Adrenal gland (tissue), 12 donors: ENCODE measurements around the gene ELOA. TPM values are rescaled to one million over a fixed set of nuclear protein-coding genes. Genes with fewer than 3 reads are reported as not detected.

Experiments
- DNase-seq, 7 donors: peaks; one replicate each; pipeline ENCODE4 v3.0.0-alpha.2; 2019 to 2020
- H3K27ac ChIP-seq, 5 donors: fragments of 200-600 bp; sonication (generic) in 4 of 5; 1 replicate in 3 of 5; 2 replicates in 2 of 5; pipeline versions ENCODE4 v1.5.1 to v1.8.0; 2016 to 2020; ENCODE audit warnings: mild to moderate bottlenecking in 1 of 5
- H3K27me3 ChIP-seq: fragments of 200-600 bp; 2 replicates; pipeline ENCODE4 v1.8.0; 2021
- H3K36me3 ChIP-seq, 2 donors: fragments of 200-600 bp; replicated peaks in 1 of 2; 1 replicate in 1 of 2; 2 replicates in 1 of 2; pipeline versions ENCODE4 v1.5.1 to v1.8.0; 2018 to 2022
- H3K4me1 ChIP-seq, 2 donors: fragments of 200-600 bp; replicated peaks in 1 of 2; 1 replicate in 1 of 2; 2 replicates in 1 of 2; pipeline versions ENCODE4 v1.5.1 to v1.8.0; 2018 to 2021
- H3K4me3 ChIP-seq, 4 donors: fragments of 200-600 bp; sonication (generic) in 3 of 4; one replicate each; pipeline ENCODE4 v1.5.1; 2016 to 2018
- H3K9me3 ChIP-seq, 3 donors: fragments of 200-600 bp; sonication (generic) in 1 of 3; replicated peaks in 1 of 3; 1 replicate in 2 of 3; 2 replicates in 1 of 3; pipeline versions ENCODE4 v1.5.1 to v1.8.0; 2016 to 2021
- POLR2A ChIP-seq, 2 donors: fragments of 450-650 bp; IDR thresholded peaks; one replicate each; pipeline ENCODE4 v1.6.1; 2017; ENCODE audit warnings: antibody characterized with exemption in 2 of 2, mild to moderate bottlenecking in 2 of 2, moderate library complexity in 1 of 2
- WGBS, 4 donors: extraction: QIAGEN DNeasy Blood & Tissue Kit in 2 of 4; methylation state at CpG; one replicate each; pipeline versions ENCODE4 v1.1.5 to v1.1.7; 2013 to 2017; 5-methylcytosine and 5-hydroxymethylcytosine counted together
- intact Hi-C, 2 donors: fragments of 100-400 bp; cut with DNase I; formaldehyde crosslinking; loops; one replicate each; pipeline versions ENCODE4 v1.14.1 to v1.15.0; 2022 to 2023
- polyA plus RNA-seq, 3 donors: library from polyadenylated mRNA; stranded (reverse); fragments of 200-250 nt in 2 of 3; fragments of 350-450 nt in 1 of 3; fragmentation: Illumina TruSeq in 1 of 3; extraction: RNeasy Lipid Tissue Mini Kit (QIAGEN cat#74804) in 1 of 3; gene quantifications; one replicate each; pipeline ENCODE4 v1.2.3, GENCODE V29; 2013 to 2014
- total RNA-seq, 9 donors: library from RNA; depleted of rRNA in 4 of 9; stranded (reverse); fragments of >200 nt in 4 of 9; fragments of 120-200 nt in 1 of 9; fragmentation: NEBNext Ultra II Directional in 1 of 9; extraction: Animal tissue kit (Norgen Biotek cat#: 25700) in 1 of 9; gene quantifications; one replicate each; pipeline versions ENCODE4 v1.1.0 to v1.2.4, GENCODE V29; 2013 to 2023
- TF ChIP-seq, protein P1 (sequence below), 6 experiments: fragments of 450-650 bp in 4 of 6; fragments of 200-600 bp in 2 of 6; sonication (generic) in 1 of 6; IDR thresholded peaks; 1 replicate in 5 of 6; 2 replicates in 1 of 6; pipeline versions ENCODE4 v1.5.1 to v1.8.0; 2016 to 2021; ENCODE audit warnings: antibody characterized with exemption in 6 of 6, mild to moderate bottlenecking in 2 of 6, moderate library complexity in 1 of 6
- donor health status: healthy with polysubstance abuse.
- donor health status: Bipolar disorder and iron deficiency.
- donor health status: DM: yes; HTN: yes; CAD: no.
- donor health status: DM: no; HTN: no; CAD: no.
- donor health status: DM: no; HTN: no; CAD: no.
- donor health status: DM: yes; HTN: yes; CAD: no.

The ELOA gene
- total and polyA plus RNA-seq, 12 donors, result 11.5 to 44.7 (median 30.9) TPM

DNA sequence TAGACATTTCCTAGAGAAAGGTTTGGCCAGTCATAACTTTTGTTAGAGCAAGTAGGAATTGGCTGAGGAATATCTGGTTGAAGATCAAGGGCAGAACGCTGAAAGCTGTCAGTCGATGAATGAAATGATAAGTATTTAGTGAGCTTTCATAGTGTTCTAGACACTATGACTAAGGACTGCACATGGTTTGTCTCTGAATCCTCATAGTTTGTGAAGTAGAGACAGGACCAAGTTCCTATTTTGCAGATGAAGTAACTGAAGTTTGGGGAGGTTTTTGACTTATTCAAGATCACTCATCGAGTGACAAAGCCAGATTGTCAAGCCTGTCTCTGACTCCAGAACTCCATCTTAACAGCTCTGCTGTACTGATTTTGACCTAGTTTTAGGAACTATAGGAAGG is 4.7 kb downstream of the ELOA start:
- intact Hi-C loops, result no loop called here

DNA sequence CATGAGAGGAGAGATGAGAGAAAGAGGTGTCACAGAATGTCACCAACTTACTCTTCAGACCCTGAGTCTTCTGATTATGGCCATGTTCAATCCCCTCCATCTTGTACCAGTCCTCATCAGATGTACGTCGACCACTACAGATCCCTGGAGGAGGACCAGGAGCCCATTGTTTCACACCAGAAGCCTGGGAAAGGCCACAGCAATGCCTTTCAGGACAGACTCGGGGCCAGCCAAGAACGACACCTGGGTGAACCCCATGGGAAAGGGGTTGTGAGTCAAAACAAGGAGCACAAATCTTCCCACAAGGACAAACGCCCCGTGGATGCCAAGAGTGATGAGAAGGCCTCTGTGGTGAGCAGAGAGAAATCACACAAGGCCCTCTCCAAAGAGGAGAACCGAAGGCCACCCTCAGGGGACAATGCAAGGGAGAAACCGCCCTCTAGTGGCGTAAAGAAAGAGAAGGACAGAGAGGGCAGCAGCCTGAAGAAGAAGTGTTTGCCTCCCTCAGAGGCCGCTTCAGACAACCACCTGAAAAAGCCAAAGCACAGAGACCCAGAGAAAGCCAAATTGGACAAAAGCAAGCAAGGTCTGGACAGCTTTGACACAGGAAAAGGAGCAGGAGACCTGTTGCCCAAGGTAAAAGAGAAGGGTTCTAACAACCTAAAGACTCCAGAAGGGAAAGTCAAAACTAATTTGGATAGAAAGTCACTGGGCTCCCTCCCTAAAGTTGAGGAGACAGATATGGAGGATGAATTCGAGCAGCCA is 8.0 kb downstream of the ELOA start:
- TF ChIP-seq POLR2A (IDR thresholded peaks at IDR 0.05), result no peak
- TF ChIP-seq, protein P1, sequence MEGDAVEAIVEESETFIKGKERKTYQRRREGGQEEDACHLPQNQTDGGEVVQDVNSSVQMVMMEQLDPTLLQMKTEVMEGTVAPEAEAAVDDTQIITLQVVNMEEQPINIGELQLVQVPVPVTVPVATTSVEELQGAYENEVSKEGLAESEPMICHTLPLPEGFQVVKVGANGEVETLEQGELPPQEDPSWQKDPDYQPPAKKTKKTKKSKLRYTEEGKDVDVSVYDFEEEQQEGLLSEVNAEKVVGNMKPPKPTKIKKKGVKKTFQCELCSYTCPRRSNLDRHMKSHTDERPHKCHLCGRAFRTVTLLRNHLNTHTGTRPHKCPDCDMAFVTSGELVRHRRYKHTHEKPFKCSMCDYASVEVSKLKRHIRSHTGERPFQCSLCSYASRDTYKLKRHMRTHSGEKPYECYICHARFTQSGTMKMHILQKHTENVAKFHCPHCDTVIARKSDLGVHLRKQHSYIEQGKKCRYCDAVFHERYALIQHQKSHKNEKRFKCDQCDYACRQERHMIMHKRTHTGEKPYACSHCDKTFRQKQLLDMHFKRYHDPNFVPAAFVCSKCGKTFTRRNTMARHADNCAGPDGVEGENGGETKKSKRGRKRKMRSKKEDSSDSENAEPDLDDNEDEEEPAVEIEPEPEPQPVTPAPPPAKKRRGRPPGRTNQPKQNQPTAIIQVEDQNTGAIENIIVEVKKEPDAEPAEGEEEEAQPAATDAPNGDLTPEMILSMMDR (IDR thresholded peaks at IDR 0.05), result peak; percentile 46 to 74 (median 64)
- Histone ChIP-seq H3K9me3 (no peaks in the 10 kb centered on the region), H3K4me1 (peaks cover 0 to 29% of the 10 kb centered on the region in 2 donors), H3K27ac (peak overlapping the region in 2 of 5 donors; percentile 39 to 65), H3K4me3 (no peak overlapping the region), H3K36me3 (peaks cover 0 to 71% of the 10 kb centered on the region in 2 donors), H3K27me3 (no peaks in the 10 kb centered on the region)
- peak; percentile 69 to 92 (median 84) for DNase-seq
- WGBS, 4 donors, result 22 to 45% (median 39%) methylated on average over 11 of the region's 11 CpGs
- intact Hi-C loops, result loop anchor here in 1 of 2 donors (10.0 kb wide), 1 partner anchor 56 kb away; the partner anchor contains the start of gene RPL11

More for the DNA sequence above, 4.7 kb downstream of the ELOA start:
- H3K36me3 ChIP-seq, result peaks cover 0 to 38% of the 10 kb centered on the region in 2 donors
- no peak overlapping the region for H3K27ac ChIP-seq
- no peak overlapping the region for H3K4me3 ChIP-seq
- TF ChIP-seq, protein P1 (IDR thresholded peaks at IDR 0.05), result no peak
- no peak for TF ChIP-seq POLR2A (IDR thresholded peaks at IDR 0.05)
- H3K4me1 ChIP-seq, result peaks cover 11 to 41% of the 10 kb centered on the region in 2 donors
- no peaks in the 10 kb centered on the region for H3K9me3 ChIP-seq
- no peaks in the 10 kb centered on the region for H3K27me3 ChIP-seq
- no peak for DNase-seq
- 45 to 59% (median 48%) methylated on average over 3 of the region's 3 CpGs for WGBS, 4 donors

DNA sequence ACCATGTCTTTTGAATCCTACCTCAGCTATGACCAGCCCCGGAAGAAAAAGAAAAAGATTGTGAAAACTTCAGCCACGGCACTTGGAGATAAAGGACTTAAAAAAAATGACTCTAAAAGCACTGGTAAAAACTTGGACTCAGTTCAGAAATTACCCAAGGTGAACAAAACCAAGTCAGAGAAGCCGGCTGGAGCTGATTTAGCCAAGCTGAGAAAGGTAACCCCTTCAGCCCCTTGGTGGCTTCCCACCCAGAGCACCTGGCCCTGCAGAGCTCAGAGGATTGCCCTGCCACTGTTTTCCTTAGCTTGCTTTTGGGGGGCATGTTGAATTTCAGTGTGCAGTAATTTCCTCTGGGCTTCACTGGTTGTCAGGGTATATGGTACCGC is 8.5 kb downstream of the ELOA start:
- H3K27ac ChIP-seq, result peak overlapping the region in 2 of 5 donors; percentile 33 to 39
- no peaks in the 10 kb centered on the region for H3K9me3 ChIP-seq
- peaks cover 0 to 76% of the 10 kb centered on the region in 2 donors for H3K36me3 ChIP-seq
- H3K27me3 ChIP-seq, result no peaks in the 10 kb centered on the region
- peak in 1 of 7 donors; percentile 8 for DNase-seq
- WGBS, 4 donors, result 53 to 62% (median 61%) methylated on average over 4 of the region's 4 CpGs
- no peak overlapping the region for H3K4me3 ChIP-seq
- TF ChIP-seq, protein P1 (IDR thresholded peaks at IDR 0.05), result no peak
- no peak for TF ChIP-seq POLR2A (IDR thresholded peaks at IDR 0.05)
- H3K4me1 ChIP-seq, result peaks cover 0 to 27% of the 10 kb centered on the region in 2 donors
- intact Hi-C loops, result loop anchor here in 1 of 2 donors (10.0 kb wide), 1 partner anchor 57 kb away; the partner anchor contains the start of gene RPL11

DNA sequence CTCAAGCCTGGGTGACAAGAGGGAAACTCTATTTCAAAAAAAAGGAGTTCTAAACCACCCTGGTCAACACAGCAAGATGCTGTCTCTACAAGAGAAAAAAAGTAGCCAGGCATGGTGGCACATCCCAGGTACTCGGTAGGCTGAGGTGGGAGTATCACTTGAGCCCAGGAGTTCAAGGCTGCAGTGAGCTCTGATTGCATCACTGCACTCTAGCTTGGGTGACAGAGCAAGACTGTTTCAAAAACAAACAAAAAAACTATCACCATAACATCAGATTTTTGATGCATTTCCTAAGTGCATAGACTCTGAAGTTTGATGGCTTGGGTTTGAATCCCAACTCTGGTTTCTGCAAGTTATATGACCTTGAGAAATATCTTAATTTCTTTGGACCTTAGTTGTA is 9.6 kb downstream of the ELOA start:
- TF ChIP-seq, protein P1 (IDR thresholded peaks at IDR 0.05), result no peak
- TF ChIP-seq POLR2A (IDR thresholded peaks at IDR 0.05), result no peak
- peak in 1 of 7 donors; percentile 28 for DNase-seq
- WGBS, 4 donors, result 38 to 74% (median 48%) methylated on average over 1 of the region's 1 CpG
- peaks cover 0 to 87% of the 10 kb centered on the region in 2 donors for H3K36me3 ChIP-seq
- no peak overlapping the region for H3K4me3 ChIP-seq
- intact Hi-C loops, result loop anchor here in 1 of 2 donors (10.0 kb wide), 1 partner anchor 58 kb away; the partner anchor contains the start of gene RPL11
- H3K27ac ChIP-seq, result no peak overlapping the region
- H3K4me1 ChIP-seq, result peaks cover 0 to 16% of the 10 kb centered on the region in 2 donors
- H3K9me3 ChIP-seq, result no peaks in the 10 kb centered on the region
- no peaks in the 10 kb centered on the region for H3K27me3 ChIP-seq
